H1 (cell line): ENCODE data around the gene ZBTB2. TPM values are rescaled to one million over a fixed set of nuclear protein-coding genes. Genes with fewer than 3 reads are reported as not detected.

Experiments used
- CTCF ChIA-PET: fragments of 300-600 bp; sonication (Branson Sonifier 250); formaldehyde crosslinking; loops from one replicate; lab custom pipeline; 2021; ENCODE audit not compliant: partially characterized antibody; lab: Charles Lee
- POLR2A ChIA-PET: fragments of 300-600 bp; sonication (Branson Sonifier 250); formaldehyde crosslinking; loops from one replicate; lab custom pipeline; 2021; ENCODE audit warnings: inconsistent platforms; ENCODE audit not compliant: partially characterized antibody; lab: Charles Lee
- DNase-seq, 2 experiments: peaks; one replicate each; pipeline versions ENCODE4 v3.0.0 to v3.0.0-alpha.2; 2010 to 2022; ENCODE audit warnings: low spot score in 2 of 2, low read depth in 1 of 2, mixed read lengths in 1 of 2
- FAIRE-seq: peaks from 2 replicates; lab custom pipeline; 2011; peaks lifted over from hg19 to GRCh38; lab: Jason Lieb, UNC
- H2AFZ ChIP-seq: 2 replicates; pipeline ENCODE4 v1.8.1; 2012; ENCODE audit warnings: low read length, inconsistent platforms
- H2AK5ac ChIP-seq: 2 replicates; pipeline ENCODE4 v1.6.1; 2013; ENCODE audit warnings: low read depth, low read length
- H2BK120ac ChIP-seq: replicated peaks from 2 replicates; pipeline ENCODE3; 2013; ENCODE audit warnings: low read depth, low read length, inconsistent platforms
- H2BK12ac ChIP-seq: 2 replicates; pipeline ENCODE4 v1.6.1; 2013; ENCODE audit warnings: low read depth, low read length
- H2BK15ac ChIP-seq: 2 replicates; pipeline ENCODE4 v1.6.1; 2013; ENCODE audit warnings: low read length
- H2BK20ac ChIP-seq: 2 replicates; pipeline ENCODE4 v1.6.1; 2013; ENCODE audit warnings: low read length
- H2BK5ac ChIP-seq: 2 replicates; pipeline ENCODE4 v1.6.1; 2013; ENCODE audit warnings: low read depth, low read length
- H3K14ac ChIP-seq: 2 replicates; pipeline ENCODE4 v1.6.1; 2013; ENCODE audit warnings: inconsistent platforms; ENCODE audit not compliant: insufficient read length
- H3K18ac ChIP-seq: 2 replicates; pipeline ENCODE4 v1.6.1; 2013; ENCODE audit warnings: low read length; ENCODE audit errors: extremely low read depth
- H3K23ac ChIP-seq: 2 replicates; pipeline ENCODE4 v1.6.1; 2013; ENCODE audit warnings: inconsistent platforms; ENCODE audit not compliant: insufficient read length
- H3K23me2 ChIP-seq: 2 replicates; pipeline ENCODE4 v1.6.1; 2013; ENCODE audit warnings: low read depth, low read length
- H3K27ac ChIP-seq: 2 replicates; pipeline ENCODE4 v1.6.1; 2011; ENCODE audit warnings: low read depth, low read length, inconsistent platforms
- H3K27me3 ChIP-seq, 4 experiments: replicated peaks in 1 of 4; 1 replicate in 1 of 4; 2 replicates in 3 of 4; pipeline versions ENCODE4 v1.6.1 to v1.8.1; 2011 to 2013; ENCODE audit warnings: low read length in 3 of 4, mild to moderate bottlenecking in 3 of 4, inconsistent platforms in 2 of 4, mixed read lengths in 2 of 4, moderate library complexity in 1 of 4; ENCODE audit not compliant: control insufficient read depth in 3 of 4, insufficient read depth in 3 of 4; ENCODE audit errors: extremely low read depth in 1 of 4
- H3K36me3 ChIP-seq, 4 experiments: 2 replicates each; pipeline versions ENCODE4 v1.6.1 to v1.8.1; 2011 to 2013; ENCODE audit warnings: mild to moderate bottlenecking in 4 of 4, low read length in 3 of 4, moderate library complexity in 2 of 4, control low read depth in 1 of 4, inconsistent platforms in 1 of 4; ENCODE audit not compliant: insufficient read depth in 4 of 4, control insufficient read depth in 2 of 4
- H3K4ac ChIP-seq: replicated peaks from 2 replicates; pipeline ENCODE3; 2013; ENCODE audit warnings: low read length, low read depth, mixed read lengths, inconsistent platforms; ENCODE audit not compliant: insufficient read length
- H3K4me1 ChIP-seq, 4 experiments: replicated peaks in 1 of 4; 1 replicate in 1 of 4; 2 replicates in 3 of 4; pipeline versions ENCODE4 v1.6.1 to v1.8.1; 2011 to 2013; ENCODE audit warnings: low read length in 3 of 4, inconsistent platforms in 2 of 4, mixed read lengths in 1 of 4; ENCODE audit not compliant: insufficient read depth in 4 of 4, control insufficient read depth in 3 of 4
- H3K4me2 ChIP-seq, 2 experiments: 2 replicates each; pipeline versions ENCODE4 v1.6.1 to v1.8.1; 2011 to 2013; ENCODE audit warnings: low read depth in 2 of 2, low read length in 2 of 2, control low read depth in 1 of 2, inconsistent platforms in 1 of 2, mild to moderate bottlenecking in 1 of 2; ENCODE audit not compliant: insufficient read depth in 1 of 2
- H3K4me3 ChIP-seq, 4 experiments: fragments of 200-600, 300-600 bp in 1 of 4; sonication (generic), shearing (Covaris generic), sonication (Bioruptor Twin) in 1 of 4; 2 replicates each; pipeline versions ENCODE4 v1.5.1 to v1.8.1; 2011 to 2016; ENCODE audit warnings: low read length in 4 of 4, low read depth in 3 of 4, control low read depth in 2 of 4, inconsistent platforms in 2 of 4, mild to moderate bottlenecking in 2 of 4, mixed read lengths in 1 of 4, moderate library complexity in 1 of 4; ENCODE audit not compliant: insufficient read depth in 2 of 4; ENCODE audit errors: extremely low read depth in 1 of 4
- H3K56ac ChIP-seq: replicated peaks from 2 replicates; pipeline ENCODE3; 2013; ENCODE audit warnings: low read depth, mild to moderate bottlenecking, mixed read lengths, low read length, inconsistent platforms; ENCODE audit not compliant: insufficient read length
- H3K79me1 ChIP-seq: 2 replicates; pipeline ENCODE4 v1.6.1; 2013; ENCODE audit warnings: low read depth, low read length, control low read depth
- H3K79me2 ChIP-seq, 2 experiments: 2 replicates each; pipeline versions ENCODE4 v1.6.1 to v1.8.1; 2012 to 2013; ENCODE audit warnings: low read length in 2 of 2, mild to moderate bottlenecking in 2 of 2, inconsistent platforms in 1 of 2; ENCODE audit not compliant: insufficient read depth in 2 of 2, control insufficient read depth in 1 of 2
- H3K9ac ChIP-seq, 4 experiments: replicated peaks in 1 of 4; 1 replicate in 1 of 4; 2 replicates in 3 of 4; pipeline versions ENCODE4 v1.6.1 to v1.8.1; 2011 to 2013; ENCODE audit warnings: low read depth in 3 of 4, low read length in 3 of 4, control low read depth in 2 of 4, mild to moderate bottlenecking in 2 of 4, moderate library complexity in 2 of 4, inconsistent platforms in 1 of 4; ENCODE audit errors: extremely low read depth in 1 of 4
- H3K9me3 ChIP-seq, 2 experiments: 2 replicates each; pipeline versions ENCODE4 v1.6.1 to v1.8.1; 2012 to 2013; ENCODE audit warnings: mild to moderate bottlenecking in 2 of 2, moderate library complexity in 2 of 2, control low read depth in 1 of 2, inconsistent platforms in 1 of 2, low read depth in 1 of 2, low read length in 1 of 2, mixed read lengths in 1 of 2; ENCODE audit not compliant: insufficient read depth in 2 of 2
- H4K20me1 ChIP-seq, 2 experiments: replicated peaks in 1 of 2; 2 replicates each; pipeline versions ENCODE3 to v1.8.1; 2011 to 2013; ENCODE audit warnings: inconsistent platforms in 2 of 2, low read length in 2 of 2, mild to moderate bottlenecking in 1 of 2; ENCODE audit not compliant: insufficient read depth in 2 of 2, control insufficient read depth in 1 of 2
- H4K5ac ChIP-seq: 2 replicates; pipeline ENCODE4 v1.6.1; 2013; ENCODE audit warnings: low read length, low read depth, mixed read lengths, inconsistent platforms; ENCODE audit not compliant: insufficient read length
- H4K8ac ChIP-seq: 2 replicates; pipeline ENCODE4 v1.8.0; 2013; ENCODE audit warnings: mild to moderate bottlenecking, moderate library complexity, low read length, inconsistent platforms; ENCODE audit not compliant: insufficient read depth; ENCODE audit errors: extremely low read depth
- H4K91ac ChIP-seq: replicated peaks from 2 replicates; pipeline ENCODE3; 2013; ENCODE audit warnings: low read length, mixed read lengths, inconsistent platforms; ENCODE audit not compliant: insufficient read length
- CREB1 ChIP-seq: IDR thresholded peaks from 2 replicates; pipeline ENCODE4 v1.6.1; 2012; ENCODE audit warnings: inconsistent platforms
- EGR1 ChIP-seq: IDR thresholded peaks from 2 replicates; pipeline ENCODE4 v1.6.1; 2011; ENCODE audit warnings: low read depth, low read length, borderline replicate concordance
- MAFK ChIP-seq: IDR thresholded peaks from 2 replicates; pipeline ENCODE4 v1.6.1; 2012; ENCODE audit warnings: low read depth, mild to moderate bottlenecking, improper control_type of control experiment, low read length
- POLR2A ChIP-seq, 2 experiments: IDR thresholded peaks; 1 replicate in 1 of 2; 2 replicates in 1 of 2; pipeline ENCODE4 v1.6.1; 2011; ENCODE audit warnings: low read depth in 2 of 2, low read length in 2 of 2, mild to moderate bottlenecking in 2 of 2; ENCODE audit errors: control extremely low read depth in 1 of 2
- RAD21 ChIP-seq, 2 experiments: IDR thresholded peaks in 1 of 2; conservative IDR thresholded peaks in 1 of 2; 2 replicates each; pipeline ENCODE4 v1.6.1; 2011; ENCODE audit warnings: low read depth in 2 of 2, low read length in 2 of 2, improper control_type of control experiment in 1 of 2, inconsistent platforms in 1 of 2, mild to moderate bottlenecking in 1 of 2, moderate library complexity in 1 of 2
- RBBP5 ChIP-seq: IDR thresholded peaks from 2 replicates; pipeline ENCODE4 v1.7.1; 2012; ENCODE audit warnings: low read depth, mild to moderate bottlenecking, inconsistent platforms, low read length, moderate library complexity, borderline replicate concordance
- RNF2 ChIP-seq: fragments of 200-900, 300-1000 bp; sonication (generic); IDR thresholded peaks from 2 replicates; pipeline ENCODE4 v1.7.1; 2016; ENCODE audit warnings: borderline replicate concordance, low read depth, mild to moderate bottlenecking, antibody characterized with exemption, low read length; ENCODE audit not compliant: poor library complexity, severe bottlenecking; ENCODE audit errors: missing control alignments
- SAP30 ChIP-seq: fragments of 300-600 bp; sonication (generic); IDR thresholded peaks from 2 replicates; pipeline ENCODE4 v1.7.1; 2012; ENCODE audit warnings: low read length, moderate library complexity, mild to moderate bottlenecking, inconsistent platforms; ENCODE audit not compliant: insufficient read depth, insufficient replicate concordance
- SIX5 ChIP-seq: IDR thresholded peaks from 2 replicates; pipeline ENCODE4 v1.6.1; 2011; ENCODE audit warnings: mild to moderate bottlenecking, low read depth, low read length
- SP1 ChIP-seq: IDR thresholded peaks from 2 replicates; pipeline ENCODE4 v1.6.1; 2011; ENCODE audit warnings: low read depth, low read length
- ZNF274 ChIP-seq: IDR thresholded peaks from 2 replicates; pipeline ENCODE4 v1.7.0; 2012; ENCODE audit warnings: low read length, borderline replicate concordance; ENCODE audit errors: extremely low read depth
- WGBS, 2 experiments: shearing (Covaris generic) in 1 of 2; methylation state at CpG; one replicate each; pipeline versions ENCODE4 v1.1.6 to v1.1.7; 2013 to 2015; ENCODE audit warnings: low lambda C conversion rate in 2 of 2, mixed read lengths in 2 of 2, inconsistent platforms in 1 of 2, low coverage in 1 of 2, missing lambda C conversion rate in 1 of 2; ENCODE audit not compliant: insufficient replicate concordance in 2 of 2, insufficient coverage in 1 of 2, insufficient read length in 1 of 2; ENCODE audit errors: extremely low coverage in 1 of 2, missing lambda C conversion rate in 1 of 2; 5-methylcytosine and 5-hydroxymethylcytosine counted together
- polyA plus RNA-seq, 7 experiments: library from polyadenylated mRNA; depleted of rRNA in 3 of 7; stranded (reverse) in 5 of 7; unstranded in 2 of 7; fragments of >200 nt in 5 of 7; fragments of 200-250 nt in 2 of 7; gene quantifications; 1 replicate in 5 of 7; 2 replicates in 1 of 7; 4 replicates in 1 of 7; pipeline versions ENCODE4 v1.2.1 to v1.2.3, GENCODE V29; 2011 to 2013; ENCODE audit warnings: missing spikeins in 2 of 7, mixed read lengths in 2 of 7
- total RNA-seq: library from RNA; stranded (reverse); fragmentation: NEBNext Ultra II Directional; extraction: Animal tissue kit (Norgen Biotek cat#: 25700); gene quantifications from 2 replicates; pipeline ENCODE4 v1.2.1, GENCODE V29; 2021

ZBTB2 gene
- total and polyA plus RNA-seq, 2 of the 8 experiments (the other 6 are each of a cell fraction or from before 2014, with no cell fraction given), result 16.1 to 23.7 TPM

DNA sequence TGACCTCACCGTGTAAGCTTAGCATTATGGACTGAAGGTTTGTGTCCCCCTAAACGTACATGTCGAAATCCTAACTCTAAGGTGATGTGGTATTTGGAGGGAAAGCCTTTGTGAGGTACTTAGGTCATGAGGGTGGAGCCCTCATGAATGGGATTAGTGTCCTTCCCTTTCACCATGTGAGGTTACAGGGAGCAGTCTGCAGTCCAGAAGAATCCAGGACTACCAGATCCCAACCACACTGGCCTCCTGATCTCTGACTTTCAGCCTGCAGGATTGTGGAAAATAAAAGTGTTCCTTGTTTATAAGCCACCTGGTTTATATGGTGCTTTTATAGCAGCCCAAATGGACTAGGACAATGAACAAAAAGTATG, 73.4 kb downstream of the ZBTB2 start:
- no peak overlapping the region for H2AK5ac ChIP-seq
- H2BK12ac ChIP-seq, result no peak overlapping the region
- ChIA-PET CTCF (interaction anchor here (0.8 to 2.8 kb wide), 4 partner anchors 20 to 304 kb away, joined by 3 to 12 read pairs (median 3); no protein-coding TSS in a partner anchor), POLR2A (interaction anchor here (1.0 kb wide), 1 partner anchor 27 kb away, joined by 3 read pairs; no protein-coding TSS in a partner anchor)
- no peak overlapping the region for H3K18ac ChIP-seq
- no peaks in the 10 kb centered on the region for H3K9me3 ChIP-seq
- H2BK5ac ChIP-seq, result no peak overlapping the region
- H4K20me1 ChIP-seq, result no peaks in the 10 kb centered on the region
- DNase-seq, result no peak
- no peak overlapping the region for H2BK15ac ChIP-seq
- H3K9ac ChIP-seq, result no peak overlapping the region
- H2AFZ ChIP-seq, result no peak overlapping the region
- no peak overlapping the region for H2BK20ac ChIP-seq
- no peaks in the 10 kb centered on the region; the same call in 1 of the 2 replicates for H3K79me1 ChIP-seq
- peaks cover 0 to 4% (median 0%) of the 10 kb centered on the region in 4 experiments; a peak in 2 of 7 replicates for H3K4me1 ChIP-seq
- no peak overlapping the region for H3K14ac ChIP-seq
- no peak for FAIRE-seq
- no peak overlapping the region for H3K23ac ChIP-seq
- no peak overlapping the region for H3K56ac ChIP-seq
- no peak overlapping the region for H4K5ac ChIP-seq
- H2BK120ac ChIP-seq, result no peak overlapping the region
- H4K8ac ChIP-seq, result no peak overlapping the region
- no peak overlapping the region for H3K27ac ChIP-seq
- H4K91ac ChIP-seq, result no peak overlapping the region
- H3K4ac ChIP-seq, result no peak overlapping the region
- WGBS, 2 experiments, result 92% methylated on average over 3 of the region's 3 CpGs; no CpG with 5 or more reads in 1 of the 2 experiments
- H3K79me2 ChIP-seq, result peaks cover 0 to 8% of the 10 kb centered on the region in 2 experiments; a peak in 1 of 4 replicates
- H3K27me3 ChIP-seq, result no peaks in the 10 kb centered on the region
- TF ChIP-seq RAD21 (IDR thresholded peaks at IDR 0.05 in 1 of 2, conservative IDR thresholded peaks at IDR 0.05 in 1 of 2; ENCODE audit: low read depth in 2 of 2, low read length in 2 of 2) (no peak), ZNF274 (no peak), SAP30 (no peak), EGR1 (no peak), POLR2A (IDR thresholded peaks at IDR 0.05; ENCODE audit: control extremely low read depth in 1 of 2, low read depth in 2 of 2, low read length in 2 of 2) (no peak), SP1 (no peak), MAFK (no peak), CREB1 (no peak), RBBP5 (no peak), RNF2 (no peak), SIX5 (no peak)
- H3K4me2 ChIP-seq, result no peak overlapping the region
- no peak overlapping the region for H3K4me3 ChIP-seq
- H3K23me2 ChIP-seq, result no peaks in the 10 kb centered on the region
- H3K36me3 ChIP-seq, result no peaks in the 10 kb centered on the region
